CD4-positive, alpha-beta T cell treated with Interleukin-12 subunit alpha and Interleukin-12 subunit beta, for 1 hour (primary cell): ENCODE data around the gene CC2D1A.

Experiments
- DNase-seq: peaks from one replicate; pipeline ENCODE4 v3.0.0-alpha.2; 2020

The CC2D1A gene

GRCh38 chr19:13942023-13942684 is 36.2 kb downstream of the CC2D1A start:
- DNase-seq, result no peak

- DNase-seq, result no peak
Observed at GRCh38 chr19:13946414-13946813, 40.4 kb downstream of the CC2D1A start.

GRCh38 chr19:13951043-13951442 is 45.0 kb downstream of the CC2D1A start:
- DNase-seq, result no peak

GRCh38 chr19:13951799-13952153 is 45.8 kb downstream of the CC2D1A start:
- no peak for DNase-seq

- peak; percentile 100 for DNase-seq
Observed at GRCh38 chr19:13952154-13952930, 46.3 kb downstream of the CC2D1A start, which contains the start of gene DCAF15. Gene DCAF15 (plus strand): TSS chr19:13952509. CDS start chr19:13952513, 4 bp downstream.

GRCh38 chr19:13952931-13953531 is 47.0 kb downstream of the CC2D1A start:
- no peak for DNase-seq

- DNase-seq, result no peak
Observed at GRCh38 chr19:13954185-13954584, 48.2 kb downstream of the CC2D1A start.

GRCh38 chr19:13955662-13956364 is 49.8 kb downstream of the CC2D1A start:
- no peak for DNase-seq

- DNase-seq, result no peak
Observed at GRCh38 chr19:13956365-13956744, 50.4 kb downstream of the CC2D1A start.

GRCh38 chr19:13957051-13957450 is 51.0 kb downstream of the CC2D1A start:
- no peak for DNase-seq

GRCh38 chr19:13958043-13958442 is 52.0 kb downstream of the CC2D1A start:
- DNase-seq, result no peak

- DNase-seq, result no peak
Observed at GRCh38 chr19:13959141-13959961, 53.4 kb downstream of the CC2D1A start.

- DNase-seq, result peak; percentile 35
Observed at GRCh38 chr19:13959962-13960862, 54.2 kb downstream of the CC2D1A start.

- DNase-seq, result no peak
Observed at GRCh38 chr19:13960863-13961784, 55.1 kb downstream of the CC2D1A start.

GRCh38 chr19:13961826-13962698 is 56.1 kb downstream of the CC2D1A start:
- no peak for DNase-seq

- DNase-seq, result no peak
Observed at GRCh38 chr19:13962699-13963602, 57.0 kb downstream of the CC2D1A start.

GRCh38 chr19:13963603-13964105 is 57.7 kb downstream of the CC2D1A start:
- no peak for DNase-seq

- DNase-seq, result no peak
Observed at GRCh38 chr19:13964776-13965175, 58.8 kb downstream of the CC2D1A start.
